RWPE1 (cell line): Measurements from ENCODE around the gene SH2D7.

Source experiments
- CTCF ChIA-PET: fragments of 350-600 bp; sonication (Branson Sonifier 250); formaldehyde crosslinking; extraction: SDS; loops from one replicate; lab custom pipeline; 2021; lab: Yijun Ruan, JAX
- POLR2A ChIA-PET: fragments of 400-600 bp; formaldehyde crosslinking; extraction: SDS; loops from one replicate; lab custom pipeline; 2020; ENCODE audit warnings: antibody characterized with exemption; ENCODE audit not compliant: low non-redundant PET; lab: Yijun Ruan, JAX
- DNase-seq: peaks from one replicate; pipeline ENCODE4 v3.0.0; 2012; ENCODE audit warnings: low spot score
- H3K27ac ChIP-seq: fragments of 450-650 bp; 2 replicates; pipeline ENCODE4 v1.5.1; 2017
- TF ChIP-seq, protein P1 (sequence below): fragments of 450-650 bp; conservative IDR thresholded peaks from 2 replicates; pipeline ENCODE4 v1.5.1; 2017; ENCODE audit warnings: low read depth, mild to moderate bottlenecking

SH2D7 gene

DNA sequence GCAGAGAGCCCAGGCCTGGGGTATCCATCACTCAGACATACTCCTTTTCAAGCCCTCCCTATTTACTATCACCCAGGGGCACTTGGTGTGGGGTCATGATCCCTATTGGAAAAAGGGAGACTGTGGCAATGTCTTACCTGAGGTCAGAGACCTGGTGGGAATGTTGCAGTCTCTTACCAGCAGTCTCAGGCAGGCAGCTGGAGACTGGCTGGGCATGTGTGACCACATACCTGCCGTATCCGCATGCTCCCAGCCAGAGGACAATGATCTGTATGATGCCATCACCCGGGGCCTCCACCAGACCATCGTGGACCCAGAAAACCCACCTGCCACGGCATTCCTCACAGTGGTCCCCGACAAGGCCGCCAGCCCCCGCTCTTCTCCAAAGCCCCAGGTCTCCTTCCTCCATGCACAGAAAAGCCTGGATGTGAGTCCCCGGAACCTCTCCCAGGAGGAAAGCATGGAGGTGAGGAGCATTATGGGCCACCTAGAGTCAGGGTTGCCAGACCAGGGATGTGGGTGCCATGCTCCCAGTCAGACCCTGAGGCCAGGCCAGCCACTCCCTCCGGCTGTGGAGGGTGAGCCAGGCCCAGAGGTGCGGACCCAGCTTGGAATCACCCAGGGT is 5.9 kb downstream of the SH2D7 start:
- ChIA-PET POLR2A (no interaction called here), CTCF (interaction anchor here (0.8 to 2.0 kb wide), 3 partner anchors 10 to 139 kb away, joined by 3 to 8 read pairs (median 7); no protein-coding TSS in a partner anchor)
- TF ChIP-seq, protein P1, sequence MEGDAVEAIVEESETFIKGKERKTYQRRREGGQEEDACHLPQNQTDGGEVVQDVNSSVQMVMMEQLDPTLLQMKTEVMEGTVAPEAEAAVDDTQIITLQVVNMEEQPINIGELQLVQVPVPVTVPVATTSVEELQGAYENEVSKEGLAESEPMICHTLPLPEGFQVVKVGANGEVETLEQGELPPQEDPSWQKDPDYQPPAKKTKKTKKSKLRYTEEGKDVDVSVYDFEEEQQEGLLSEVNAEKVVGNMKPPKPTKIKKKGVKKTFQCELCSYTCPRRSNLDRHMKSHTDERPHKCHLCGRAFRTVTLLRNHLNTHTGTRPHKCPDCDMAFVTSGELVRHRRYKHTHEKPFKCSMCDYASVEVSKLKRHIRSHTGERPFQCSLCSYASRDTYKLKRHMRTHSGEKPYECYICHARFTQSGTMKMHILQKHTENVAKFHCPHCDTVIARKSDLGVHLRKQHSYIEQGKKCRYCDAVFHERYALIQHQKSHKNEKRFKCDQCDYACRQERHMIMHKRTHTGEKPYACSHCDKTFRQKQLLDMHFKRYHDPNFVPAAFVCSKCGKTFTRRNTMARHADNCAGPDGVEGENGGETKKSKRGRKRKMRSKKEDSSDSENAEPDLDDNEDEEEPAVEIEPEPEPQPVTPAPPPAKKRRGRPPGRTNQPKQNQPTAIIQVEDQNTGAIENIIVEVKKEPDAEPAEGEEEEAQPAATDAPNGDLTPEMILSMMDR: no peak
- H3K27ac ChIP-seq: no peak overlapping the region
- DNase-seq: no peak

DNA sequence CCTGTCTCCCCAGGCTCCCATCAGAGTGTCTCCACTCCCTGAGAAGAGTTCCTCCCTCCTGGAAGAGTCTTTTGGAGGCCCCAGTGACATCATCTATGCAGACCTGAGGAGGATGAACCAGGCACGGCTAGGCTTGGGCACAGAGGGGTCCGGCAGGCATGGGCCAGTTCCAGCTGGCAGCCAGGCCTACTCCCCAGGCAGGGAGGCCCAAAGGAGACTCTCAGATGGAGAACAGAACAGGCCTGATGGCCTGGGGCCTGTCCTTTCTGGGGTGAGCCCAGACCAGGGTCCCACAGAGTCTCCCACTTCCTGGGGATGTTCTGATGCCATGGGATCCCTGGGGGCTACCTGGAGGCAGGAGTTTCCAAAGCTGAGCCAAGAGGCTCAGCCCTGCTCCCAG is 8.5 kb downstream of the SH2D7 start:
- POLR2A ChIA-PET: no interaction called here
- CTCF ChIA-PET: interaction anchor here (0.7 to 0.8 kb wide), 2 partner anchors 12 to 92 kb away, joined by 3 to 4 read pairs; no protein-coding TSS in a partner anchor
- no peak for DNase-seq
- TF ChIP-seq, protein P1: no peak
- H3K27ac ChIP-seq: no peak overlapping the region

DNA sequence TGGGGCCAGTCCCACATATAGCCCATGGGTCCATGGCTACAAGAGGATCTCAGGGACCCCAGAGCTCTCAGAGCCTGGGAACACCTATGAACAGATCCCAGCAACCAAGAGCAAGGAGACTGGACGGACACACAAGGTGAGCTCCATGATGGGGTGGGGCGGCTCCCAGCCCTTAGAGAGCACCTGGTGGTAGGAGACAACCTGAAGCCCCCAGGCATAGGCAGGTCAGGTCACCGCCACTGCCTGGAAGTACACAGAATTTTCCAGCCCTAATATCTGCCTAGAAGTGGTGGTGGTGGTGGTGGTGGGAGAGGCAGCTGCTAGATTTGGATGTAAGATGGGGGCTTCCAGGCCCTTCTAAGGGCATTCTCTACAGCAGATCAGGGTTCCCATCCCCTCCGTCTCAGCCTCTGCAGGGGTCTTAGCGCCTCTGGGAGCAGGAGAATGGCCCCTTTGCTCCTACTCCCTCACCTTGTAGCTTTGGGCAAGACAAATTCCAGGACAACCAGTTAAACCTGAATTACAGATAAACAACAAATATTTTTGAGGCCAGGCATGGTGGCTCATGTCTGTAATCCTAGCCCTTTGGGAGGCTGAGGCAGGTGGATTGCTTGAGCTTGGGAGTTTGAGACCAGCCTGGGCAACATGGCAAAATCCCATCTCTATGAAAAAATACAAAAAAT is 9.2 kb downstream of the SH2D7 start:
- TF ChIP-seq, protein P1: no peak
- DNase-seq: no peak
- ChIA-PET POLR2A (no interaction called here), CTCF (interaction anchor here (0.6 to 0.8 kb wide), 3 partner anchors 12 to 91 kb away, joined by 3 to 4 read pairs (median 3); no protein-coding TSS in a partner anchor)
- H3K27ac ChIP-seq: no peak overlapping the region

DNA sequence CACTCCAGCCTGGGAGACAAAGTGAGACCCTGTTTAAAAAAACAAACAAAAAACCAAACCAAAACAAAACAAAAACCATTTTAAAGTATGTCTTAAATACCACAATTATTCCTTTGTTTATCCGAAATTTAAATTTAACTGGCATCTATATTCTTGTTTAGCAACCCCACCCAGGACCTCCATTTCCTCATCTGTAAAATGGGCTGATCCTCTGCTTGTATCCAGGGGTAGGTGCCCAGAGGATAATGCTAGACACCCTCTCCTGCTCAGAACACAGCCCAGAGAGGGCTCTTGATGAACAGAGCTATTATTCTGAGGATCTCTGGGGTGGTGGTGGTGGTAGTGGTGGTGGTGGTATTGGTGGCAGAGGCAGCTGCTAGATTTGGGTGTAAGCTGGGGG is 9.8 kb downstream of the SH2D7 start:
- CTCF ChIA-PET: no interaction called here
- DNase-seq: no peak
- POLR2A ChIA-PET: no interaction called here
- no peak overlapping the region for H3K27ac ChIP-seq
- TF ChIP-seq, protein P1: no peak

DNA sequence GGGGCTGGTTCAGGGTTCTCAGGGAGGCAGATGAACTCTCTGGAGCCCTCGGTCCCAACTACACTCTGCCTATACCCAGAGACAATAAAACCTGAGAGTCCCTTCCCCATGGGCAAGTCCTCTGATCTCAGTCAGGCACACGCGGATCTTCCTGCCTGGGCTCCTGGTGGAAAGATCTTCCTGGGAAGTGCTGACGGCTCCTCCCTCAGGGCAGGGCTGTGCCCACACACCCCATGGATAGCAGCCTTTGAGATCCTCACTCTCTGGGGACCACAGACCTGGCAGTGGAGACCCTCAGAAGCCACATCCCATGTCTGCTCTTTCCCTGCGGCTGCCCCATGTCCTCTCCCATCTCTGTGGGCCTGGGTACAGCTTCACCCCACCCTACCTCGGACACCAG is 10.4 kb downstream of the SH2D7 start:
- DNase-seq: no peak
- ChIA-PET CTCF (no interaction called here), POLR2A (no interaction called here)
- TF ChIP-seq, protein P1: no peak
- H3K27ac ChIP-seq: no peak overlapping the region

DNA sequence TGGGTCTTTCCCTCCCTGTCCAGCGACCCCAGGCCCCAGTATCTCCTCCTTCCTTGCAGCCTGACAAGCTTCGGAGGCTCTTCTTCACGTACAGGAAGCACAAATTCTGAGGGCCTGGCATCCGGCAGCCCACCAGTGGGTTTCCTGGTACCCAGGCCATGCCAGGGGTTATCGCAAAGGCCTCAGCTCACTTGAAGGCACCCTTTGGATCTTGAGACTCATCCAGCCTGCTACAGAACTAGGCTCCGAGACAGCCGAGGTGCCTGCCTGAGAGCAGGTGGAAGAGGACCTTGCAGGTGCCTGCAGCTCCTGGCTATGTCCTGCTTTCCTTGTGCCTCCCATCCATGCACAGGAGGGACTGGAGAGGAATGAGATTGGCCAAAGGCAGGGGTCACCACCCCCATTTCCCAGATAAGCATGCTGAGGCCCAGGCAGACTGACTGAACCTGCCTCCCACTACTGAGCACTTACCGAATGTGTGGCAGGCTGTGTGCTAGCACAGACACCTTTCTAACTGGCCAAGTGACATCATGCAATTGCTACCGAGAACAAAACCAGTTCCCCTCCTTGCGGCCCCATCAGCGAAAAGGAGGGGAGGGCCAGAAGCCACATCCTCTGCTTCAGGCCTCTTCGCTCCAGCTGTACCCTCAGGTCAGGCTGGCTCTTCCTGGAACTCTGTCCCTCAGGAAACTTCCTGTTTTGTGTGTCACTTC is 11.2 kb downstream of the SH2D7 start:
- TF ChIP-seq, protein P1: no peak
- no peak for DNase-seq
- CTCF ChIA-PET: interaction anchor here (0.6 to 1.9 kb wide), 4 partner anchors 75 to 144 kb away, joined by 3 to 8 read pairs (median 4); no protein-coding TSS in a partner anchor
- POLR2A ChIA-PET: no interaction called here
- H3K27ac ChIP-seq: no peak overlapping the region
